A549 treated with ZK216348 at 1 μM for 4 hours (cell line): Measurements from ENCODE around the gene FAM236C. TPM values are rescaled to one million over a fixed set of nuclear protein-coding genes. Genes with fewer than 3 reads are reported as not detected.

Experiments used
- total RNA-seq: library from RNA; stranded (reverse); fragments of 200-300 nt; extraction: Qiagen RNA extraction; gene quantifications from 5 replicates; pipeline ENCODE4 v1.2.3, GENCODE V29; 2022; ENCODE audit warnings: low read depth

Gene FAM236C
- total RNA-seq: not detected in 5 replicates

GRCh38 chrX:72912315-72912714 lies at the start of gene FAM236C:
Gene FAM236C, plus strand, starts transcription at chrX:72912615. Its CDS starts 100 bp downstream, at chrX:72912715.

GRCh38 chrX:72937906-72938305 lies 25.5 kb downstream of the FAM236C start, which contains the start of gene FAM236A:
Gene FAM236A, plus strand, starts transcription at chrX:72938206. Its CDS starts 57 bp downstream, at chrX:72938263.

GRCh38 chrX:72943819-72944169 lies 31.4 kb downstream of the FAM236C start, which contains the start of gene DMRTC1:
Gene DMRTC1, minus strand, starts transcription at chrX:72943837. Its CDS starts 68,143 bp downstream, at chrX:72875694.

Other genes with a start within 250 kb of the FAM236C start
- 21.8 to 29.2 TPM (median 28.2 TPM) in 5 replicates for gene PHKA1, start 198.3 kb upstream of the FAM236C start, total RNA-seq
- 0.13 TPM in 1 of 5 replicates, not detected in the others for gene DMRTC1B, start 135.7 kb upstream of the FAM236C start, total RNA-seq
- gene FAM236B, start 130.0 kb upstream of the FAM236C start, total RNA-seq: not detected in 5 replicates
- not detected in 5 replicates for gene FAM236D, start 104.4 kb upstream of the FAM236C start, total RNA-seq
- gene FAM236A, start 25.6 kb downstream of the FAM236C start, total RNA-seq: not detected in 5 replicates
- gene DMRTC1, start 31.2 kb downstream of the FAM236C start, total RNA-seq: not detected in 5 replicates
- not detected in 5 replicates for gene PABPC1L2B, start 90.3 kb downstream of the FAM236C start, total RNA-seq
- gene PABPC1L2A, start 166.9 kb downstream of the FAM236C start, total RNA-seq: not detected in 5 replicates